GM19239 (cell line): ENCODE measurements around the gene SNAP29.

Source experiments
- DNase-seq: peaks from one replicate; pipeline ENCODE4 v3.0.0; 2011; ENCODE audit warnings: low spot score; ENCODE audit not compliant: insufficient read length
- FAIRE-seq: peaks from 2 replicates; lab custom pipeline; 2011; peaks lifted over from hg19 to GRCh38; lab: Jason Lieb, UNC

The SNAP29 gene

GRCh38 chr22:20865331-20865730, 6.5 kb downstream of the SNAP29 start:
- FAIRE-seq (no peak), DNase-seq (no peak)

GRCh38 chr22:20865875-20866445, 7.2 kb downstream of the SNAP29 start:
- DNase-seq (no peak), FAIRE-seq (no peak)

GRCh38 chr22:20866736-20867135, 7.9 kb downstream of the SNAP29 start:
- no peak for FAIRE-seq
- no peak for DNase-seq

GRCh38 chr22:20867179-20868024, 8.6 kb downstream of the SNAP29 start:
- DNase-seq (no peak), FAIRE-seq (no peak)

- FAIRE-seq (no peak), DNase-seq (no peak)
Observed at GRCh38 chr22:20868025-20868962, 9.5 kb downstream of the SNAP29 start.

- no peak for DNase-seq
- FAIRE-seq = no peak
Observed at GRCh38 chr22:20869234-20869633, 10.4 kb downstream of the SNAP29 start.

GRCh38 chr22:20873214-20873613, 14.4 kb downstream of the SNAP29 start:
- no peak for FAIRE-seq

GRCh38 chr22:20875296-20875695, 16.5 kb downstream of the SNAP29 start:
- FAIRE-seq (no peak), DNase-seq (no peak)

More at GRCh38 chr22:20873214-20873613, 14.4 kb downstream of the SNAP29 start:
- DNase-seq = no peak

GRCh38 chr22:20877715-20878114, 18.9 kb downstream of the SNAP29 start:
- FAIRE-seq = no peak
- no peak for DNase-seq

- FAIRE-seq (no peak), DNase-seq (no peak)
Observed at GRCh38 chr22:20881231-20881630, 22.4 kb downstream of the SNAP29 start.

- no peak for FAIRE-seq
- DNase-seq = no peak
Observed at GRCh38 chr22:20881869-20882815, 23.3 kb downstream of the SNAP29 start.

- FAIRE-seq (no peak), DNase-seq (no peak)
Observed at GRCh38 chr22:20882855-20883254, 24.0 kb downstream of the SNAP29 start.

GRCh38 chr22:20884454-20884853, 25.6 kb downstream of the SNAP29 start:
- DNase-seq (no peak), FAIRE-seq (no peak)

GRCh38 chr22:20885017-20885556, 26.3 kb downstream of the SNAP29 start:
- DNase-seq = no peak
- FAIRE-seq = no peak

GRCh38 chr22:20885557-20886323, 26.9 kb downstream of the SNAP29 start:
- FAIRE-seq = peak; percentile 89
- peak; percentile 66 for DNase-seq

GRCh38 chr22:20887375-20887774, 28.6 kb downstream of the SNAP29 start:
- FAIRE-seq (no peak), DNase-seq (no peak)

- FAIRE-seq (no peak), DNase-seq (no peak)
Observed at GRCh38 chr22:20889025-20889704, 30.4 kb downstream of the SNAP29 start.

GRCh38 chr22:20889904-20890540, 31.2 kb downstream of the SNAP29 start:
- DNase-seq (no peak), FAIRE-seq (no peak)
